ENCODE measurements around the gene SNRPD2. TPM values are rescaled to one million over a fixed set of nuclear protein-coding genes. Genes with fewer than 3 reads are reported as not detected.
A peak's percentile ranks its signal among the peaks of the same experiment; 100 is the strongest.

Gene SNRPD2
- polyA plus RNA-seq, 1 experiment: 518 TPM

- no peaks in the 10 kb centered on the region for H3K36me3 ChIP-seq (ENCODE audit: control insufficient read depth, insufficient read depth, low read length)
- ChIA-PET POLR2A (interaction anchor here (0.6 kb wide), 3 partner anchors 55 to 112 kb away, joined by 5 to 15 read pairs (median 14); partner anchors contain the start of gene DMPK), CTCF (interaction anchor here (0.8 to 1.2 kb wide), 5 partner anchors 10 to 185 kb away, joined by 3 to 5 read pairs (median 3); partner anchors contain the start of gene SNRPD2)
- peaks cover 1% of the 10 kb centered on the region; the same call in 1 of the 2 replicates for H3K27me3 ChIP-seq (ENCODE audit: control insufficient read depth, insufficient read depth, low read length)
- H3K4me3 ChIP-seq (ENCODE audit: low read depth, low read length): peak overlapping the region; percentile 29
- TF ChIP-seq CTCF (IDR thresholded peaks at IDR 0.05; ENCODE audit: insufficient read depth, low read depth, low read length): no peak
- DNase-seq (ENCODE audit: low read depth): no peak
Observed at GRCh38 chr19:45670670-45671453, 20.9 kb downstream of the SNRPD2 start.

GRCh38 chr19:45668342-45668871, 23.3 kb downstream of the SNRPD2 start:
- ChIA-PET CTCF (interaction anchor here (1.0 to 2.1 kb wide), 4 partner anchors 12 to 27 kb away, joined by 3 to 22 read pairs (median 6); no protein-coding TSS in a partner anchor), POLR2A (no interaction called here)
- no peak for DNase-seq (ENCODE audit: low read depth)
- no peak for TF ChIP-seq CTCF (IDR thresholded peaks at IDR 0.05; ENCODE audit: insufficient read depth, low read depth, low read length)
- H3K4me3 ChIP-seq (ENCODE audit: low read depth, low read length): peak overlapping the region; percentile 40
- peaks cover 1% of the 10 kb centered on the region; the same call in 1 of the 2 replicates for H3K27me3 ChIP-seq (ENCODE audit: control insufficient read depth, insufficient read depth, low read length)
- no peaks in the 10 kb centered on the region for H3K36me3 ChIP-seq (ENCODE audit: control insufficient read depth, insufficient read depth, low read length)

GRCh38 chr19:45667620-45668341, 24.0 kb downstream of the SNRPD2 start, which contains the start of gene GIPR:
Gene GIPR, plus strand, starts transcription at chr19:45668221. Its CDS starts 1,300 bp downstream, at chr19:45669521.
- no peak for TF ChIP-seq CTCF (IDR thresholded peaks at IDR 0.05; ENCODE audit: insufficient read depth, low read depth, low read length)
- Histone ChIP-seq H3K27me3 (ENCODE audit: control insufficient read depth, insufficient read depth, low read length) (peaks cover 1% of the 10 kb centered on the region; the same call in 1 of the 2 replicates), H3K4me3 (ENCODE audit: low read depth, low read length) (peak within 1 kb of the TSS; percentile 40), H3K36me3 (ENCODE audit: control insufficient read depth, insufficient read depth, low read length) (no peaks in the 10 kb centered on the region)
- POLR2A ChIA-PET: interaction anchor here (0.5 to 0.6 kb wide), 2 partner anchors 160 to 629 kb away, joined by 4 to 10 read pairs; partner anchors contain the start of gene CLASRP
- CTCF ChIA-PET: interaction anchor here (1.0 to 2.1 kb wide), 3 partner anchors 13 to 28 kb away, joined by 3 to 22 read pairs (median 8); no protein-coding TSS in a partner anchor
- no peak for DNase-seq (ENCODE audit: low read depth)

- H3K36me3 ChIP-seq (ENCODE audit: control insufficient read depth, insufficient read depth, low read length): no peaks in the 10 kb centered on the region
- H3K4me3 ChIP-seq (ENCODE audit: low read depth, low read length): no peak overlapping the region
- peaks cover 6% of the 10 kb centered on the region; the same call in 1 of the 2 replicates for H3K27me3 ChIP-seq (ENCODE audit: control insufficient read depth, insufficient read depth, low read length)
- CTCF ChIA-PET: interaction anchor here (1.5 kb wide), 1 partner anchor 22 kb away, joined by 3 read pairs; no protein-coding TSS in a partner anchor
- POLR2A ChIA-PET: no interaction called here
- TF ChIP-seq CTCF (IDR thresholded peaks at IDR 0.05; ENCODE audit: insufficient read depth, low read depth, low read length): no peak
- no peak for DNase-seq (ENCODE audit: low read depth)
Observed at GRCh38 chr19:45664575-45664974, 27.2 kb downstream of the SNRPD2 start.

Measured in BJ (cell line).